Measurements from ENCODE around the gene SINHCAF.

Gene SINHCAF

GRCh38 chr12:31355747-31356107 is 29.8 kb upstream of the SINHCAF start:
- H3K4me3 ChIP-seq (replicated peaks in 1 of 2; ENCODE audit: low read depth in 2 of 2, low read length in 2 of 2), result no peak overlapping the region
- no peak for TF ChIP-seq CTCF (IDR thresholded peaks at IDR 0.05; ENCODE audit: low read depth, low read length)
- DNase-seq (ENCODE audit: low read depth in 2 of 2), result no peak

GRCh38 chr12:31353750-31354708 is 28.1 kb upstream of the SINHCAF start:
- no peak for TF ChIP-seq CTCF (IDR thresholded peaks at IDR 0.05; ENCODE audit: low read depth, low read length)
- no peak for DNase-seq (ENCODE audit: low read depth in 2 of 2)
- no peak overlapping the region for H3K4me3 ChIP-seq (replicated peaks in 1 of 2; ENCODE audit: low read depth in 2 of 2, low read length in 2 of 2)

GRCh38 chr12:31346267-31346666 is 20.3 kb upstream of the SINHCAF start:
- no peak for TF ChIP-seq CTCF (IDR thresholded peaks at IDR 0.05; ENCODE audit: low read depth, low read length)

GRCh38 chr12:31343139-31343538 is 17.2 kb upstream of the SINHCAF start:
- H3K4me3 ChIP-seq (replicated peaks in 1 of 2; ENCODE audit: low read depth in 2 of 2, low read length in 2 of 2), result no peak overlapping the region
- no peak for TF ChIP-seq CTCF (IDR thresholded peaks at IDR 0.05; ENCODE audit: low read depth, low read length)
- DNase-seq (ENCODE audit: low read depth in 2 of 2), result no peak

More at GRCh38 chr12:31346267-31346666, 20.3 kb upstream of the SINHCAF start:
- DNase-seq (ENCODE audit: low read depth in 2 of 2), result no peak
- no peak overlapping the region for H3K4me3 ChIP-seq (replicated peaks in 1 of 2; ENCODE audit: low read depth in 2 of 2, low read length in 2 of 2)

- no peak for DNase-seq (ENCODE audit: low read depth in 2 of 2)
- H3K4me3 ChIP-seq (replicated peaks in 1 of 2; ENCODE audit: low read depth in 2 of 2, low read length in 2 of 2), result no peak overlapping the region
- TF ChIP-seq CTCF (IDR thresholded peaks at IDR 0.05; ENCODE audit: low read depth, low read length), result no peak
These were observed 16.3 kb upstream of the SINHCAF start for GRCh38 chr12:31342286-31342685.

GRCh38 chr12:31339831-31340622 is 14.1 kb upstream of the SINHCAF start:
- DNase-seq (ENCODE audit: low read depth in 2 of 2), result no peak
- H3K4me3 ChIP-seq (replicated peaks in 1 of 2; ENCODE audit: low read depth in 2 of 2, low read length in 2 of 2), result no peak overlapping the region
- TF ChIP-seq CTCF (IDR thresholded peaks at IDR 0.05; ENCODE audit: low read depth, low read length), result no peak
